Measurements from ENCODE around the gene ACSL3.

GRCh38 chr2:222811828-222812227, 49.0 kb upstream of the ACSL3 start:
- TF ChIP-seq POLR2A (IDR thresholded peaks at IDR 0.05; ENCODE audit: low read depth) (no peak), POLR2AphosphoS5 (IDR thresholded peaks at IDR 0.05) (no peak), EP300 (IDR thresholded peaks at IDR 0.05) (no peak)
- TF ChIP-seq, protein P1, sequence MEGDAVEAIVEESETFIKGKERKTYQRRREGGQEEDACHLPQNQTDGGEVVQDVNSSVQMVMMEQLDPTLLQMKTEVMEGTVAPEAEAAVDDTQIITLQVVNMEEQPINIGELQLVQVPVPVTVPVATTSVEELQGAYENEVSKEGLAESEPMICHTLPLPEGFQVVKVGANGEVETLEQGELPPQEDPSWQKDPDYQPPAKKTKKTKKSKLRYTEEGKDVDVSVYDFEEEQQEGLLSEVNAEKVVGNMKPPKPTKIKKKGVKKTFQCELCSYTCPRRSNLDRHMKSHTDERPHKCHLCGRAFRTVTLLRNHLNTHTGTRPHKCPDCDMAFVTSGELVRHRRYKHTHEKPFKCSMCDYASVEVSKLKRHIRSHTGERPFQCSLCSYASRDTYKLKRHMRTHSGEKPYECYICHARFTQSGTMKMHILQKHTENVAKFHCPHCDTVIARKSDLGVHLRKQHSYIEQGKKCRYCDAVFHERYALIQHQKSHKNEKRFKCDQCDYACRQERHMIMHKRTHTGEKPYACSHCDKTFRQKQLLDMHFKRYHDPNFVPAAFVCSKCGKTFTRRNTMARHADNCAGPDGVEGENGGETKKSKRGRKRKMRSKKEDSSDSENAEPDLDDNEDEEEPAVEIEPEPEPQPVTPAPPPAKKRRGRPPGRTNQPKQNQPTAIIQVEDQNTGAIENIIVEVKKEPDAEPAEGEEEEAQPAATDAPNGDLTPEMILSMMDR (IDR thresholded peaks at IDR 0.05), result no peak
